Fibroblast of pulmonary artery (primary cell): Measurements from ENCODE around the gene APEX2.
"Not testable (repeated sequence)": the region's sequence is repeated elsewhere in the genome, so short reads cannot be mapped to it uniquely, and the experiment has no call there.

ENCODE experiments used
- DNase-seq: peaks from one replicate; pipeline ENCODE4 v3.0.0-alpha.2; 2010; ENCODE audit warnings: low read depth
- H3K4me3 ChIP-seq: replicated peaks from 2 replicates; pipeline ENCODE4 v1.5.1; 2011; ENCODE audit warnings: low read depth, mild to moderate bottlenecking, control low read depth, low read length, moderate library complexity
- TF ChIP-seq, protein P1 (sequence below): IDR thresholded peaks from 2 replicates; pipeline ENCODE4 v1.5.1; 2011; ENCODE audit warnings: mild to moderate bottlenecking, control low read depth, low read length, inconsistent platforms; ENCODE audit errors: missing control alignments

APEX2 gene

DNA sequence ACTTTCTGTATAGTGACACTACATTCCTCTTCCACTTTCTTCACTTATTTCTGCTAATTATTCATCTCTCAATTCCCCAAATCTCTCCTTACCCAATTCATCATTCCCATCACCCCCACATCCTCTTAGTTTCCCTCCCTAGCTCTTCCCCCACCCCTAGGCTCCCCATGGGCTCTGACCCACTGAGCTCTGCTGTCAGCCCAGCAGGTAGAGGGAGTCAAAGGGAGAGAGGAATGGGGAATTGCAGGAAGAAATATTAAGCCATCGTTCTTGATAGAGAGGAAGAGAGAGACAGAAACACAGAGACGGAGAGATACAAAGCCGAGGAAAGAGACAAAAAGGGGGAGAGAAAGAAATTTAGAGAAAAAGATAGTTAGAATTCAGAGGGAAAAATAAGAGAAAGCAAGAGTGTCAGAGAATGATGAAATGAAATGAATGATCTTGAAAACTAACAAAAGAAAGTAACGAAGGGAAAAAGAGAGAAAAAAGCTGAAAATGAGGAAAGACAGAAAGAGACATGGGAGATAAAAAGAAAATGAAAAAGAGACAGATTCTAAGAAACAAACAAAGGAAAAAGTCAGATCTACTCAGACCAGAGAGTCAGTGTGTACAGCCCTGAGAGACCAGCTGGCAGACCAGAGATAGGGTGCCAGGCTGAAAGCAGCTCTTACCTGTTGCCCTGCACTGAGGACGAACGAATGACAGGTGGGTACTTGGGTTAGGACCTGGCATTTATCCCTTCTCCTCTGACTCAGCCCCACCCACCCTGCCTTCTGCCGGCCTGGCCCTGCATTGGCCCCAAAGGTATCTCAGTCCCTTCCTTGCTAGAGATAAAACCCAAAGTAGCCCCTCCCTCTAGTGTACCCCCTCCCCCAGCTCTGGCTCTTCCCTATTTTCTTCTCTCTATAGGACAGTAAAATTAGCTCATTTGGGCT lies 30.4 kb downstream of the APEX2 start, which contains the start of gene ALAS2:
Gene ALAS2, minus strand, starts transcription at position 707 of the 935 bp plus-strand sequence. CDS start 4,977 bp downstream, outside the sequence.
- H3K4me3 ChIP-seq: no peak within 1 kb of the TSS
- no peak for DNase-seq
- TF ChIP-seq, protein P1, sequence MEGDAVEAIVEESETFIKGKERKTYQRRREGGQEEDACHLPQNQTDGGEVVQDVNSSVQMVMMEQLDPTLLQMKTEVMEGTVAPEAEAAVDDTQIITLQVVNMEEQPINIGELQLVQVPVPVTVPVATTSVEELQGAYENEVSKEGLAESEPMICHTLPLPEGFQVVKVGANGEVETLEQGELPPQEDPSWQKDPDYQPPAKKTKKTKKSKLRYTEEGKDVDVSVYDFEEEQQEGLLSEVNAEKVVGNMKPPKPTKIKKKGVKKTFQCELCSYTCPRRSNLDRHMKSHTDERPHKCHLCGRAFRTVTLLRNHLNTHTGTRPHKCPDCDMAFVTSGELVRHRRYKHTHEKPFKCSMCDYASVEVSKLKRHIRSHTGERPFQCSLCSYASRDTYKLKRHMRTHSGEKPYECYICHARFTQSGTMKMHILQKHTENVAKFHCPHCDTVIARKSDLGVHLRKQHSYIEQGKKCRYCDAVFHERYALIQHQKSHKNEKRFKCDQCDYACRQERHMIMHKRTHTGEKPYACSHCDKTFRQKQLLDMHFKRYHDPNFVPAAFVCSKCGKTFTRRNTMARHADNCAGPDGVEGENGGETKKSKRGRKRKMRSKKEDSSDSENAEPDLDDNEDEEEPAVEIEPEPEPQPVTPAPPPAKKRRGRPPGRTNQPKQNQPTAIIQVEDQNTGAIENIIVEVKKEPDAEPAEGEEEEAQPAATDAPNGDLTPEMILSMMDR: no peak

- no peak overlapping the region for H3K4me3 ChIP-seq
- TF ChIP-seq, protein P1: no peak
- DNase-seq: no peak
Measured at GRCh38 chrX:55033429-55033828, 33.3 kb downstream of the APEX2 start.

DNA sequence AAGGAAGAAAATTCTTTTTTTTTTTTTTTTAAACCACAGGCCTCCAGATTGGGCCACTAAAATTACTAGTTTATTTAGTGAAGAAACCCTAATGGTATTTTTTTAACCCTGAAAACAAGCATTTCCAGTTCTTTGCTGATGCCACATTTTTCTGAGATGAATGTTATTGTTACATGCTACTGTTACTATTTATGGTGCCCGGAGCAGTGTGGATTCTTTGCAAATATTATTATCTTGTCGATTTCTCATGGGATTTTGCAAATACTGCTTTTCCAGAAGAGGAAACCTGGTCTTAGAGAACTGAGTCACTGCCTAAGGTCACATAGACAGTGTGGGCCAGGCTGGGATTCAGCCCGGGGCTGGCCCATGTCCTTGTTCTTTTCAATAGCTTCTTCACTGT lies 39.3 kb downstream of the APEX2 start:
- TF ChIP-seq, protein P1: no peak
- no peak for DNase-seq
- H3K4me3 ChIP-seq: no peak overlapping the region

DNA sequence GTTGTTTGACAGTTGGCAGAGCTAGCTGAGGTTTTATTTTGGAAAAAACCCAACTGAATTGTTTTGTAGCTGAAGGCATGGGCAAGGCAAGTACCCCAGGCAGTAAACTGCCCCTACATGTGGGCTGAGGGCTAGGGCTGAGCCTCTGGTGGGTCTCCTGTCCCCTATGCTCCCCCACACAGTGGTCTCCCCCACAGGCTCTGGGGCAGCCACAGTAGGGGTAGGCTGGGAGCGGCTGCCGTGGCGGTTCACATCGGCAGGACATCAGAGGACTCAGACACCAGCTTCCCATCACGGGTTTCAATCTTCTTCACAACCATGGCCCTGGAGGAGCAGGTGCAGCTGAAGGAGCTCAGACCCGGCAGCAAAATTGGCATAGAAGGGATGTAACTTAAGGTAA lies 41.4 kb downstream of the APEX2 start:
- DNase-seq: no peak
- TF ChIP-seq, protein P1: no peak
- no peak overlapping the region for H3K4me3 ChIP-seq

- not testable (repeated sequence) for H3K4me3 ChIP-seq, DNase-seq
Measured at GRCh38 chrX:55050599-55050998, 50.4 kb downstream of the APEX2 start.

GRCh38 chrX:55056820-55057674 lies 56.9 kb downstream of the APEX2 start:
- peak; percentile 75 for DNase-seq
- peak overlapping the region; percentile 11 for H3K4me3 ChIP-seq
- TF ChIP-seq, protein P1: no peak

GRCh38 chrX:55057675-55058249 lies 57.6 kb downstream of the APEX2 start:
- peak; percentile 62 for DNase-seq
- H3K4me3 ChIP-seq: peak overlapping the region; percentile 11
- TF ChIP-seq, protein P1: peak; percentile 71
